Measurements from ENCODE around the gene ZFPM1. TPM values are rescaled to one million over a fixed set of nuclear protein-coding genes. Genes with fewer than 3 reads are reported as not detected.

The ZFPM1 gene
- total RNA-seq, 1 experiment from 2014 or later, result 14.6 TPM

GRCh38 chr16:88509749-88510069, 56.6 kb downstream of the ZFPM1 start:
- Histone ChIP-seq H4K20me1 (ENCODE audit: insufficient read depth) (no peaks in the 10 kb centered on the region), H3K9me3 (ENCODE audit: control insufficient read depth in 1 of 2, insufficient read depth in 1 of 2, low read depth in 1 of 2, low read length in 2 of 2) (no peaks in the 10 kb centered on the region), H3K79me2 (ENCODE audit: insufficient read depth, low read length) (no peaks in the 10 kb centered on the region), H3K4me2 (ENCODE audit: low read length) (no peak overlapping the region), H3K4me3 (replicated peaks in 1 of 2; ENCODE audit: low read depth in 1 of 2, low read length in 2 of 2) (no peak overlapping the region), H2AFZ (ENCODE audit: low read depth, low read length, poor library complexity, severe bottlenecking) (no peak overlapping the region), H3K27ac (ENCODE audit: low read depth, low read length) (no peak overlapping the region), H3K4me1 (ENCODE audit: control insufficient read depth in 1 of 2, insufficient read depth in 2 of 2, low read length in 2 of 2) (peaks cover 6 to 16% of the 10 kb centered on the region in 2 experiments; a peak in 3 of 4 replicates), H3K36me3 (ENCODE audit: control insufficient read depth in 1 of 2, insufficient read depth in 2 of 2, low read length in 2 of 2) (no peaks in the 10 kb centered on the region), H3K27me3 (ENCODE audit: insufficient read depth, low read length) (no peaks in the 10 kb centered on the region), H3K9ac (ENCODE audit: low read length) (no peak overlapping the region), H3K9me2 (ENCODE audit: insufficient read depth) (no peaks in the 10 kb centered on the region)
- TF ChIP-seq SP1 (IDR thresholded peaks at IDR 0.05; ENCODE audit: low read depth) (no peak), POLR2AphosphoS5 (IDR thresholded peaks at IDR 0.05; ENCODE audit: low read depth, low read length) (no peak), JUND (IDR thresholded peaks at IDR 0.05) (no peak), POLR2A (IDR thresholded peaks at IDR 0.05; ENCODE audit: borderline replicate concordance, extremely low read depth, insufficient read depth, insufficient read length) (no peak), CEBPB (IDR thresholded peaks at IDR 0.05; ENCODE audit: low read depth) (no peak), ZFX (IDR thresholded peaks at IDR 0.05) (no peak), CBX3 (IDR thresholded peaks at IDR 0.05; ENCODE audit: low read depth) (no peak), CTCF (IDR thresholded peaks at IDR 0.05 in 2 of 3, conservative IDR thresholded peaks at IDR 0.05 in 1 of 3; ENCODE audit: borderline replicate concordance in 1 of 3, insufficient read depth in 1 of 3, low read depth in 2 of 3, low read length in 2 of 3) (no peak), SRF (IDR thresholded peaks at IDR 0.05; ENCODE audit: low read depth) (no peak), YY1 (IDR thresholded peaks at IDR 0.05; ENCODE audit: extremely low read depth, insufficient replicate concordance, low read depth, low read length) (no peak), ZBTB33 (IDR thresholded peaks at IDR 0.05; ENCODE audit: extremely low read depth, insufficient replicate concordance, low read length) (no peak), ATF3 (IDR thresholded peaks at IDR 0.05) (no peak), EZH2 (IDR thresholded peaks at IDR 0.05) (no peak)
- no TSS peak for BruUV-seq (replicated peaks)
- intact Hi-C loops (cut with micrococcal nuclease), result no loop called here
- POLR2A ChIA-PET, result no interaction called here
- RAD21 ChIA-PET (ENCODE audit: low non-redundant PET in 1 of 2, low total read pairs in 2 of 2, uncharacterized antibody in 2 of 2, unreplicated experiment in 2 of 2), result no interaction called here
- DNase-seq (ENCODE audit: low read depth, low spot score) (no peak), ATAC-seq (no peak)
- CTCF ChIA-PET, result no interaction called here

Measured in HCT116 (cell line).